Activated T-cell treated with anti-CD3 and anti-CD28 coated beads, Interleukin-2, amount 50 U/mL, for 72 hours (primary cell): ENCODE data around the gene HIPK1. TPM values are rescaled to one million over a fixed set of nuclear protein-coding genes. Genes with fewer than 3 reads are reported as not detected.

Experiments
- ATAC-seq, 2 donors: fragments of 150-1000 bp; cut with Tn5 transposase; replicated peaks in 1 of 2; 2 replicates each; pipeline ENCODE4 v1.10.0; 2021; ENCODE audit warnings: moderate library complexity in 2 of 2, mild to moderate bottlenecking in 1 of 2
- DNase-seq, 2 donors: peaks; one replicate each; pipeline ENCODE4 v3.0.0; 2021 to 2022; ENCODE audit warnings: mixed read lengths in 1 of 2
- H3K27ac Mint-ChIP-seq: one replicate; pipeline ENCODE4 v1.8.0; 2022; ENCODE audit warnings: mild to moderate bottlenecking, moderate library complexity, mixed read lengths
- H3K27me3 Mint-ChIP-seq: one replicate; pipeline ENCODE4 v1.8.0; 2022; ENCODE audit warnings: low read depth, mixed read lengths
- H3K36me3 Mint-ChIP-seq, 2 donors: one replicate each; pipeline ENCODE4 v1.8.0; 2022; ENCODE audit warnings: mixed read lengths in 2 of 2, mild to moderate bottlenecking in 1 of 2; ENCODE audit not compliant: insufficient read depth in 2 of 2
- H3K4me1 Mint-ChIP-seq: one replicate; pipeline ENCODE4 v1.8.0; 2022; ENCODE audit warnings: low read depth, mixed read lengths
- H3K4me3 Mint-ChIP-seq, 2 donors: one replicate each; pipeline ENCODE4 v1.8.0; 2022; ENCODE audit warnings: mild to moderate bottlenecking in 2 of 2, mixed read lengths in 2 of 2, moderate library complexity in 2 of 2
- H3K9me3 Mint-ChIP-seq, 2 donors: one replicate each; pipeline ENCODE4 v1.8.0; 2022; ENCODE audit warnings: mixed read lengths in 2 of 2
- total RNA-seq, 2 donors: library from RNA; stranded (reverse); gene quantifications; one replicate each; pipeline ENCODE4 v1.2.3, GENCODE V29; 2022

HIPK1 gene
- total RNA-seq, 2 donors from 2014 or later, result 74.4 to 75.6 TPM

- no peak for ATAC-seq
- Mint-ChIP-seq H3K9me3 (no peaks in the 10 kb centered on the region), H3K27me3 (no peaks in the 10 kb centered on the region), H3K4me3 (no peak overlapping the region), H3K27ac (peak overlapping the region; percentile 62), H3K36me3 (peaks cover 13 to 50% of the 10 kb centered on the region in 2 donors), H3K4me1 (no peaks in the 10 kb centered on the region)
- no peak for DNase-seq
These were observed 34.3 kb downstream of the HIPK1 start for GRCh38 chr1:113963281-113963906.

GRCh38 chr1:113965703-113966412 lies 36.7 kb downstream of the HIPK1 start:
- H3K4me1 Mint-ChIP-seq, result no peaks in the 10 kb centered on the region
- peak overlapping the region; percentile 76 for H3K27ac Mint-ChIP-seq
- no peaks in the 10 kb centered on the region for H3K27me3 Mint-ChIP-seq
- DNase-seq (no peak), ATAC-seq (no peak)
- H3K9me3 Mint-ChIP-seq, result no peaks in the 10 kb centered on the region
- no peak overlapping the region for H3K4me3 Mint-ChIP-seq
- peaks cover 18 to 56% of the 10 kb centered on the region in 2 donors for H3K36me3 Mint-ChIP-seq

GRCh38 chr1:113972954-113973353 lies 43.8 kb downstream of the HIPK1 start:
- H3K27me3 Mint-ChIP-seq, result no peaks in the 10 kb centered on the region
- H3K4me1 Mint-ChIP-seq, result peaks cover 30% of the 10 kb centered on the region
- H3K4me3 Mint-ChIP-seq, result no peak overlapping the region
- no peak for DNase-seq
- H3K36me3 Mint-ChIP-seq, result peaks cover 16 to 27% of the 10 kb centered on the region in 2 donors
- no peak for ATAC-seq
- no peaks in the 10 kb centered on the region for H3K9me3 Mint-ChIP-seq
- no peak overlapping the region for H3K27ac Mint-ChIP-seq

GRCh38 chr1:113975211-113975895 lies 46.2 kb downstream of the HIPK1 start:
- ATAC-seq, result peak; percentile 87 to 94
- Mint-ChIP-seq H3K27ac (peak overlapping the region; percentile 77), H3K9me3 (no peaks in the 10 kb centered on the region), H3K36me3 (peaks cover 9% of the 10 kb centered on the region in 2 donors), H3K27me3 (no peaks in the 10 kb centered on the region), H3K4me1 (peaks cover 44% of the 10 kb centered on the region), H3K4me3 (peak overlapping the region; percentile 7 to 61)
- peak; percentile 28 to 36 for DNase-seq

- Mint-ChIP-seq H3K9me3 (no peaks in the 10 kb centered on the region), H3K36me3 (peaks cover 9% of the 10 kb centered on the region in 2 donors), H3K27ac (no peak overlapping the region), H3K4me1 (peaks cover 44% of the 10 kb centered on the region), H3K4me3 (no peak overlapping the region), H3K27me3 (no peaks in the 10 kb centered on the region)
- DNase-seq (no peak), ATAC-seq (no peak)
These were observed 47.6 kb downstream of the HIPK1 start for GRCh38 chr1:113976609-113977278.

- Mint-ChIP-seq H3K27me3 (no peaks in the 10 kb centered on the region), H3K27ac (no peak overlapping the region), H3K9me3 (no peaks in the 10 kb centered on the region), H3K4me3 (no peak overlapping the region), H3K36me3 (peaks cover 8 to 9% of the 10 kb centered on the region in 2 donors), H3K4me1 (peaks cover 50% of the 10 kb centered on the region)
- no peak for ATAC-seq
- DNase-seq, result no peak
These were observed 48.8 kb downstream of the HIPK1 start for GRCh38 chr1:113977906-113978305.

- DNase-seq (peak; percentile 52 to 64), ATAC-seq (no peak)
- Mint-ChIP-seq H3K27ac (no peak within 1 kb of the TSS), H3K9me3 (no peaks in the 10 kb centered on the region), H3K27me3 (no peaks in the 10 kb centered on the region), H3K36me3 (peaks cover 1 to 6% of the 10 kb centered on the region in 2 donors), H3K4me1 (peaks cover 56% of the 10 kb centered on the region), H3K4me3 (no peak within 1 kb of the TSS)
These were observed 50.0 kb downstream of the HIPK1 start, which contains the start of gene OLFML3 for GRCh38 chr1:113978863-113979702. OLFML3 (plus strand) TSS chr1:113979474; CDS start chr1:113979517, 43 bp downstream.

GRCh38 chr1:113980110-113980509 lies 51.0 kb downstream of the HIPK1 start:
- Mint-ChIP-seq H3K4me1 (peaks cover 51% of the 10 kb centered on the region), H3K27ac (no peak overlapping the region), H3K36me3 (peaks cover 0 to 4% of the 10 kb centered on the region in 2 donors), H3K9me3 (no peaks in the 10 kb centered on the region), H3K27me3 (no peaks in the 10 kb centered on the region), H3K4me3 (no peak overlapping the region)
- no peak for ATAC-seq
- no peak for DNase-seq

GRCh38 chr1:113981962-113982931 lies 53.1 kb downstream of the HIPK1 start:
- no peak for DNase-seq
- ATAC-seq, result no peak
- Mint-ChIP-seq H3K4me3 (no peak overlapping the region), H3K9me3 (no peaks in the 10 kb centered on the region), H3K4me1 (peaks cover 32% of the 10 kb centered on the region), H3K36me3 (no peaks in the 10 kb centered on the region), H3K27me3 (no peaks in the 10 kb centered on the region), H3K27ac (no peak overlapping the region)

GRCh38 chr1:113982949-113983348 lies 53.8 kb downstream of the HIPK1 start:
- ATAC-seq (peak in 1 of 2 donors; percentile 10), DNase-seq (no peak)
- Mint-ChIP-seq H3K9me3 (peaks cover 0 to 4% of the 10 kb centered on the region in 2 donors), H3K4me3 (no peak overlapping the region), H3K36me3 (no peaks in the 10 kb centered on the region), H3K4me1 (peaks cover 26% of the 10 kb centered on the region), H3K27me3 (no peaks in the 10 kb centered on the region), H3K27ac (no peak overlapping the region)

GRCh38 chr1:113983391-113983790 lies 54.3 kb downstream of the HIPK1 start:
- H3K9me3 Mint-ChIP-seq, result peaks cover 0 to 4% of the 10 kb centered on the region in 2 donors
- no peaks in the 10 kb centered on the region for H3K27me3 Mint-ChIP-seq
- no peak overlapping the region for H3K4me3 Mint-ChIP-seq
- no peaks in the 10 kb centered on the region for H3K36me3 Mint-ChIP-seq
- no peak for DNase-seq
- peaks cover 21% of the 10 kb centered on the region for H3K4me1 Mint-ChIP-seq
- no peak overlapping the region for H3K27ac Mint-ChIP-seq
- peak; percentile 20 to 24 for ATAC-seq
